Ovary (tissue), 3 donors: ENCODE results near the gene OTX1.

Experiments
- EP300 ChIP-seq: sonication (generic); formaldehyde crosslinking; IDR thresholded peaks from one replicate; pipeline ENCODE4 v1.6.1; 2017; ENCODE audit warnings: antibody characterized with exemption
- TF ChIP-seq, protein P1 (sequence below), 3 donors: fragments of 450-650 bp in 2 of 3; fragments of 200-600 bp in 1 of 3; IDR thresholded peaks; one replicate each; pipeline versions ENCODE4 v1.5.1 to v1.8.0; 2016 to 2022; ENCODE audit warnings: antibody characterized with exemption in 3 of 3, mild to moderate bottlenecking in 1 of 3
- donor health status: DM: no; HTN: no; CAD: no.

DNA sequence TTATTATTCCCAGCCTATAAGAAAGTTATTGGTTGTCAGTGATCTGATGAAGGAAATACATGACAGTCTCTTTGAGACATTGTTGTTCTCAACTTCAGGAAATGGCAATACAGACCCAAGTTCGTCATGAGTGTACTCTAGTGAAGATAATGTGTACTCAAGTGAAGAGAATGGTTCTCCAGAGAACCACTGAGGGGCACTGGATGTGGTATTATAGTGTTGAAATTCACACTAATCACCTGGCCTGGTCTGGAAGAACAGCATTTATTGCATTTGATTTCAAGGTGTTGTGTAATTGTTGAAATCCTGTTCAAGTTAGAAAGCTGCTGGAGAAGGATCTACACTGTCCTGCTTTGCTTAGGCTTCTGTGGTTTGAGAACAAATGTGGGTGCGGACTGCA, 23.4 kb upstream of the OTX1 start:
- TF ChIP-seq, protein P1, sequence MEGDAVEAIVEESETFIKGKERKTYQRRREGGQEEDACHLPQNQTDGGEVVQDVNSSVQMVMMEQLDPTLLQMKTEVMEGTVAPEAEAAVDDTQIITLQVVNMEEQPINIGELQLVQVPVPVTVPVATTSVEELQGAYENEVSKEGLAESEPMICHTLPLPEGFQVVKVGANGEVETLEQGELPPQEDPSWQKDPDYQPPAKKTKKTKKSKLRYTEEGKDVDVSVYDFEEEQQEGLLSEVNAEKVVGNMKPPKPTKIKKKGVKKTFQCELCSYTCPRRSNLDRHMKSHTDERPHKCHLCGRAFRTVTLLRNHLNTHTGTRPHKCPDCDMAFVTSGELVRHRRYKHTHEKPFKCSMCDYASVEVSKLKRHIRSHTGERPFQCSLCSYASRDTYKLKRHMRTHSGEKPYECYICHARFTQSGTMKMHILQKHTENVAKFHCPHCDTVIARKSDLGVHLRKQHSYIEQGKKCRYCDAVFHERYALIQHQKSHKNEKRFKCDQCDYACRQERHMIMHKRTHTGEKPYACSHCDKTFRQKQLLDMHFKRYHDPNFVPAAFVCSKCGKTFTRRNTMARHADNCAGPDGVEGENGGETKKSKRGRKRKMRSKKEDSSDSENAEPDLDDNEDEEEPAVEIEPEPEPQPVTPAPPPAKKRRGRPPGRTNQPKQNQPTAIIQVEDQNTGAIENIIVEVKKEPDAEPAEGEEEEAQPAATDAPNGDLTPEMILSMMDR (IDR thresholded peaks at IDR 0.05) = no peak
- no peak for TF ChIP-seq EP300
